ENCODE data around the gene ZCWPW2. TPM values are rescaled to one million over a fixed set of nuclear protein-coding genes. Genes with fewer than 3 reads are reported as not detected.

Gene ZCWPW2
- total and polyA plus RNA-seq, 9 donors: 1.3 to 2.2 (median 1.7) TPM

DNA sequence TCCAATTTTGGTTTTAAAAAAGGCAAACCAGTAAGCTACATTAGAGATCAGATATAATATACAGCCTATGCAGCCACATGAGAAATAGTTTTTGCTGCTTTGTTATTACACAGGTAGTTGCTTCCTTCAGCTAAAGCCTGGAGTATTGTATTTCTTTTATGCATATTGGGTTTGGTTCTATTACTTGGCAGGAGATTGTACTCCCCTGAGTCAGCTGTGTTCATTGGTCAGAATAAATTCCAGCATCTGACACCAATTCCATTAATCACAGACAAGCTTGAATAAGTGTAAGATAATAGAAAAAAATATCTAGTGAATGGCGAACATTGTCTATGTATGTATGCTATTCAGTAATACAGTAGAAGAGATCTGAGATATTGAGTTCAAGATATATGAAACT, 26.1 kb upstream of the ZCWPW2 start:
- Histone ChIP-seq H3K4me3 (ENCODE audit: low read length) (no peak overlapping the region), H3K27ac (ENCODE audit: low read length) (no peak overlapping the region), H3K4me1 (ENCODE audit: control insufficient read depth, insufficient read depth, low read length) (no peaks in the 10 kb centered on the region), H3K27me3 (ENCODE audit: control insufficient read depth, insufficient read depth, low read length) (no peaks in the 10 kb centered on the region), H3K9me3 (replicated peaks; ENCODE audit: control insufficient read depth, low read depth, low read length) (no peaks in the 10 kb centered on the region), H3K36me3 (ENCODE audit: control insufficient read depth, insufficient read depth, low read length) (peaks cover 12% of the 10 kb centered on the region)
- DNase-seq: no peak
- no CpG with 5 or more reads among the region's 1 CpG for WGBS (ENCODE audit: insufficient coverage)

DNA sequence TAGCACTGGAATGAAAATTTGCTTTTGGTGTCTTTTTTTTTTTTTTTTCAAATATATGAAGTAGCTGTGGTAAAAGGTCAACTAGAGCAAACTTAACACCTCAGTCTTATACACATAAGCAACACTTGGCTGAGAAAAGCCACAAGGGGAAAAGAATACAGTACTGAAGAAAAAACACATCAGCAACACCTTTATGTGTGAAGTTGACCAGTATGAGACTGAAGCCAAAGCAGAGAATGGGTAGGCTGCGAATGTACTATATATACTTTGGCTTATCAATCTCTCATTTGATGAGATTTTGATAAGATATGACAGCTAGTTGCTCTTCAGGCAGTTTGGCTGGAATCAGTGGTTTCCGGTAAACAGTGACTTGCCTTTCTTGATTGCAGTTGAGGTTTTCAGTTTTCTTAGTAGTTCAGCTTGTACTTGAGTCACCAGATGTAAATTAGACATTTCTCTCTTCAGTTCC, 22.0 kb upstream of the ZCWPW2 start:
- H3K9me3 ChIP-seq (replicated peaks; ENCODE audit: control insufficient read depth, low read depth, low read length): no peaks in the 10 kb centered on the region
- no peaks in the 10 kb centered on the region for H3K4me1 ChIP-seq (ENCODE audit: control insufficient read depth, insufficient read depth, low read length)
- no peak overlapping the region for H3K4me3 ChIP-seq (ENCODE audit: low read length)
- no peak overlapping the region for H3K27ac ChIP-seq (ENCODE audit: low read length)
- no peaks in the 10 kb centered on the region for H3K27me3 ChIP-seq (ENCODE audit: control insufficient read depth, insufficient read depth, low read length)
- peaks cover 10% of the 10 kb centered on the region for H3K36me3 ChIP-seq (ENCODE audit: control insufficient read depth, insufficient read depth, low read length)
- WGBS (ENCODE audit: insufficient coverage): no CpG with 5 or more reads among the region's 2 CpGs
- no peak for DNase-seq

DNA sequence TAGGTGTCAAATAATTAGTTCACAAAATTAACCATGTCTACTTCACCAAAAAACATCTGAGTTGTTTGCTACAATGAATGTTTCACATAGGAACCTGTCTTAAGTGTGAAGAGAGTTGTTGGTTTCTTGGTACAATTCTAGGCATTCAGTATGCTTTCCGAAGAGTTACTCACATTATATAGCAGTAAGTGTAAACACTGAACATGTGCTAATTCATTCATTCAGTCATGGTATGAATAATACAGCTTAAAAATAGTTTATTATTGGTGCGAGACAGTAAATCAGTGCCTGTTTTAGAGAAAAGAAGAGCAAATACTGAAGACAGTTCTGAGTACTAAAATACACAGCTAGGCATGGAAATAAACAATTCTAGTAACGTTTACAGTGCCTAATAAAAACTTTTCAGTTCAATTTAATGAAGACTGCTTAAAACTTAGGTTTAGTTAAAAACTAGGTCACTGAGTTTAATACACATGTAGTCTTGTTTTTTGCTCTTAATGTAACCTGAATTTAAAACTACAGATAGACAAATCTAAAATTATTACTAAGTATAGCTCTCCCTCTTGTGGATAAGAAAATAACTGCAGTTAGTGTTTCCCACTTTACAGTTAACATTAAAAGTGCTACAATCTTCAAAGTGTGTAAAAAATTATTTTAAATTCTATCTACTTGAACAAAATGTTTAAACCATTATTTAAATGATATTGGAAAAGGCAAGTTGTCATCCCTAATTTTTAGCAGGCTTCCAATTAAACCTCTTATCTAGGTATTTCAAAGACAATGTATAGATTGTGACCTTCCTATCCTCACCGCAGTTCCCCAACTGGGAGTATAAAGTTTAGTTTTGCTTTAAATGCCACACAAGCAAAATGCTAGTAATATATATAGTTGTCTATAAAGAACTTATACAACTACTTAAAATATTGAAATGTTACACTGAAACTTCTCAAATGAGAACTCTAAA, 20.1 kb upstream of the ZCWPW2 start:
- no peaks in the 10 kb centered on the region for H3K27me3 ChIP-seq (ENCODE audit: control insufficient read depth, insufficient read depth, low read length)
- no peak overlapping the region for H3K27ac ChIP-seq (ENCODE audit: low read length)
- peak; percentile 44 for DNase-seq
- WGBS (ENCODE audit: insufficient coverage): no CpG with 5 or more reads among the region's 4 CpGs
- H3K36me3 ChIP-seq (ENCODE audit: control insufficient read depth, insufficient read depth, low read length): peaks cover 10% of the 10 kb centered on the region
- no peaks in the 10 kb centered on the region for H3K9me3 ChIP-seq (replicated peaks; ENCODE audit: control insufficient read depth, low read depth, low read length)
- H3K4me1 ChIP-seq (ENCODE audit: control insufficient read depth, insufficient read depth, low read length): no peaks in the 10 kb centered on the region
- no peak overlapping the region for H3K4me3 ChIP-seq (ENCODE audit: low read length)

DNA sequence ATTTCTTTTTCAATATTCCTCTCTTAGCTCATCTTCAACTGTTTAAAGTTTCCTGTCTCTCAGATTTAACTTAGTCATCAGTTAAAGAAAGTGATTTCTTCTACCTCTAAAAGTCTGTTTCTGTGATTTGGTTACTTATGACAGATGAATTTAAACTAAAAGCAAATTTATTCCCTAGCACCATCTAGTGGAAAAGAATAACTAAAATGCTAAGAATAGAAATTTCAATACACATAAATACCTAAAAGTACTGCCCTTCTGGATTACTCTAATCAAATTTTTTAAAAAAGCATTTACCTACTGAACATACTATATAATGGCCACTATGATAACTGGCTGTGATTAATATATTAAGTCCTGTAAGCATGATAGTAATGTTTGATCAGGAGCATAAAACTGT, 14.0 kb upstream of the ZCWPW2 start:
- Histone ChIP-seq H3K9me3 (replicated peaks; ENCODE audit: control insufficient read depth, low read depth, low read length) (no peaks in the 10 kb centered on the region), H3K36me3 (ENCODE audit: control insufficient read depth, insufficient read depth, low read length) (peaks cover 9% of the 10 kb centered on the region), H3K27ac (ENCODE audit: low read length) (no peak overlapping the region), H3K4me1 (ENCODE audit: control insufficient read depth, insufficient read depth, low read length) (no peaks in the 10 kb centered on the region), H3K27me3 (ENCODE audit: control insufficient read depth, insufficient read depth, low read length) (no peaks in the 10 kb centered on the region), H3K4me3 (ENCODE audit: low read length) (no peak overlapping the region)
- DNase-seq: no peak

DNA sequence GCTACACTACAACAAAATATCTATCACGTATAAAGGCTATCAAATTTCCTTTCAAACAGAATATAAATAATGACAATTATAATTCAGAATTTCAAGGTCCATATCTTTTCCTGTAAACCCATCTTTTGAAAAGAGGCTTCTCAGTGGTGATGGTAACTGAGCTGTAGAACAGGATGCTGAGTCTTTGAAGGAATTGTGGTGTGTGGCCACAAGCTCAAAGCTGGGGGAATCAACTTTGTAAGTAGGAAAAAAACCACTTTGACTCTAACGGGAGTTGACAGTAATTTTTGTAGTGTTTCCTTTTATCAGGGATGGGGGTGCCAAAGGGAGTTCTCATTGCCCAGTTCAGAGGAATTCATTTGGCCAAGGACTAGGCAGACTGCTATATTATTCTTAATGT, 13.3 kb upstream of the ZCWPW2 start:
- Histone ChIP-seq H3K27ac (ENCODE audit: low read length) (no peak overlapping the region), H3K9me3 (replicated peaks; ENCODE audit: control insufficient read depth, low read depth, low read length) (no peaks in the 10 kb centered on the region), H3K27me3 (ENCODE audit: control insufficient read depth, insufficient read depth, low read length) (no peaks in the 10 kb centered on the region), H3K36me3 (ENCODE audit: control insufficient read depth, insufficient read depth, low read length) (peaks cover 9% of the 10 kb centered on the region), H3K4me1 (ENCODE audit: control insufficient read depth, insufficient read depth, low read length) (no peaks in the 10 kb centered on the region), H3K4me3 (ENCODE audit: low read length) (no peak overlapping the region)
- no peak for DNase-seq
- no CpG with 5 or more reads among the region's 2 CpGs for WGBS (ENCODE audit: insufficient coverage)

DNA sequence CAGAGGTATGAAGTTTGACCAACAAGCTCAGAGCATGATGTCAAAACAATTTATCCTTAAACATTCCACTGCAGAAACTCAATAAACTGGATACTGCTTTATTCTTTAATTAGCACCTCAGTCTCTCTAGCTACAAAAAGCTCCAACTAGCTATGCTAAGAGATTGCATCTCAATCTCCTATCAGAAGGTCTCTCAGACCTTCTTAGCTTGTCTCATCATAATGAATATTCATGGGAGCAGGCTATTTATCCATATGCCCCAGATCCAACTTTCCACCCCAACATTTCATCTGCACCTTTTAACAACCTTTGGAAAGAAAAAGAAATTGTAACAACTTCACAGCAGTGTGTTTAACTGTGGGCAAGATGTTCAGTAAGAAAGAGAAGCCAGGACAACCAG, 11.3 kb upstream of the ZCWPW2 start:
- Histone ChIP-seq H3K27ac (ENCODE audit: low read length) (no peak overlapping the region), H3K36me3 (ENCODE audit: control insufficient read depth, insufficient read depth, low read length) (peaks cover 9% of the 10 kb centered on the region)

DNA sequence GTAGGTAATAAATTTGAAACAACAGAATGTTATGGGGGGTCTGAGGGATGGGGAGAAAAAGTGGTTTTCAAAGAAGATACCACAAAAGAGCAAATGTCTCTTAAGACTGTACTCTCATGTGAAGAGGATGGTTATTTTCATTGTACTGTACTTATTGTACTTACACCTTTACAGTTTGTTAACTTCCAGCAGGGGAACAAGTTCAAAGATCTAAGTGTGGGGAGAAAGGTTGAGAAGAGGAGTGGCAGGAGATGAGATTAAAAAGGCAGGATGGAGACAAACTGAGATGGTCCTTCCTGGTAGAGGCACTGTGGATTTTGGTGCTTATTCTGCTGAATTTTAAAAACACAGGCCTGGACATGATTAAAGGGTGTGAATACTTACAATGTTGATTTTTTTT, 5.4 kb upstream of the ZCWPW2 start:
- Histone ChIP-seq H3K27ac (ENCODE audit: low read length) (no peak overlapping the region), H3K4me3 (ENCODE audit: low read length) (no peak overlapping the region), H3K36me3 (ENCODE audit: control insufficient read depth, insufficient read depth, low read length) (peaks cover 2% of the 10 kb centered on the region), H3K4me1 (ENCODE audit: control insufficient read depth, insufficient read depth, low read length) (peaks cover 4% of the 10 kb centered on the region), H3K27me3 (ENCODE audit: control insufficient read depth, insufficient read depth, low read length) (no peaks in the 10 kb centered on the region), H3K9me3 (replicated peaks; ENCODE audit: control insufficient read depth, low read depth, low read length) (no peaks in the 10 kb centered on the region)
- no peak for DNase-seq

More for the DNA sequence above, 11.3 kb upstream of the ZCWPW2 start:
- Histone ChIP-seq H3K4me1 (ENCODE audit: control insufficient read depth, insufficient read depth, low read length) (no peaks in the 10 kb centered on the region), H3K9me3 (replicated peaks; ENCODE audit: control insufficient read depth, low read depth, low read length) (no peaks in the 10 kb centered on the region), H3K4me3 (ENCODE audit: low read length) (no peak overlapping the region), H3K27me3 (ENCODE audit: control insufficient read depth, insufficient read depth, low read length) (no peaks in the 10 kb centered on the region)
- no peak for DNase-seq

DNA sequence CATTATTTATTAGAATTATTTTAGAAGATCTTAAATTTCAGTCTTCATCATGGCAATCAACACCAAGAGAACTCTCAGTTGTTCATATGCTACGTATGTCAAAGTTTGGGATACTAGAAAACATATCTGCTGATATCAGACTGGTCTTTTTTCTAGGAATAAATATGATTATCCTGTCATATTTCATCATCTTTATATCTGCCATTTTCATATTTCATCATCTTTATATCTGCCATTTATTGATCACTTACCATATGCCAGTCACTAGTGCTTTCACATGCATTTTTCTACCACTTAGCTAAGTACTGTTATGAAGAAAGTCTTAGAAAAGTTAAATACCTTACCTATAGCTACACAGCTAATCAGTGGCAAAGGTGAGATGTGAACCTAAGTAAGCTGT, 2.8 kb upstream of the ZCWPW2 start:
- Histone ChIP-seq H3K27me3 (ENCODE audit: control insufficient read depth, insufficient read depth, low read length) (no peaks in the 10 kb centered on the region), H3K4me1 (ENCODE audit: control insufficient read depth, insufficient read depth, low read length) (peaks cover 6% of the 10 kb centered on the region), H3K27ac (ENCODE audit: low read length) (no peak overlapping the region), H3K9me3 (replicated peaks; ENCODE audit: control insufficient read depth, low read depth, low read length) (no peaks in the 10 kb centered on the region), H3K4me3 (ENCODE audit: low read length) (no peak overlapping the region), H3K36me3 (ENCODE audit: control insufficient read depth, insufficient read depth, low read length) (no peaks in the 10 kb centered on the region)
- WGBS (ENCODE audit: insufficient coverage): no CpG with 5 or more reads among the region's 1 CpG
- no peak for DNase-seq

DNA sequence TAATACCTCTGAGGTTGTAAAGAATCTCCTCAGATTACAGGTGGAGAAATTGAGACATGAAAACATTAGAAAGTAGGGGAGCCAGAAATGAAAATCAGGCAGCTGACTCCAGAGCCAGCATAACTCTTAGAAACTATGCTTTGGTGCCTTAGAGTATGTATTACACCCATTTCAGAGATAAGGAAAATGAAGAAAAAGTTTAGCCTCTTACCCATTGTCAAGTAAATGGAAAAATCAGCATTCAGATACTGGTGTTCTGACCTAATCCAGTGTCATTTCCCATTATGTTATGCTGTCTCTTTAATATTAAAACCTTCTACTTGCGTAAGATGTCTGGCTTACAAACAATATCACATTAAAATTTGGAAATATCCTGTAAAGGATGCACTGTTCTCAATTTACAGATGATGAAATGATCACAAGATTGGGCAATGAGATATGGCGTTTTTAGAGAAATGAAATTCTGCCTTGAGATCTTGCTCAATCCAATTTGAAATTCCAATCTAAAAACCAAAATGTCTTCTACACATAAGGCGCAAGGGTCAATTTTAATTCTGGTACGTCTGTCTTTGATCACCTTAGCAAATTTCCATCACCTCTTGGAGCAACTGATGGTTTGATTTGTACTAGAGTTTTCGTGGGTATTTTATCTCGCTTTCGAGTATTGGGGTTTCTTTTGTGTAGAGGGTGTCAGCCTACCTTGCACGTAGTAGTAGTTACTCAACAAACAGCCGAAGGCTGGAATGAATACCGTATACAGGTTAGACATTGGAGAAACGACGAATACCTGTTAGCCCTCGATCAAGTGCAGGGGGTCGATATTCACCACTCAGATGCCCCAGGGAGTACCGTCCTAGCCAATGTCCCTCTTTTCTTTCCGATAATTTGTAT, 902 bp upstream of the ZCWPW2 start:
- peak; percentile 61 for DNase-seq
- Histone ChIP-seq H3K27me3 (ENCODE audit: control insufficient read depth, insufficient read depth, low read length) (no peaks in the 10 kb centered on the region), H3K9me3 (replicated peaks; ENCODE audit: control insufficient read depth, low read depth, low read length) (peaks cover 10% of the 10 kb centered on the region), H3K27ac (ENCODE audit: low read length) (peak overlapping the region; percentile 99), H3K4me1 (ENCODE audit: control insufficient read depth, insufficient read depth, low read length) (peaks cover 6% of the 10 kb centered on the region), H3K4me3 (ENCODE audit: low read length) (peak overlapping the region; percentile 86), H3K36me3 (ENCODE audit: control insufficient read depth, insufficient read depth, low read length) (no peaks in the 10 kb centered on the region)
- 17% methylated on average over 7 of the region's 16 CpGs for WGBS (ENCODE audit: insufficient coverage)

DNA sequence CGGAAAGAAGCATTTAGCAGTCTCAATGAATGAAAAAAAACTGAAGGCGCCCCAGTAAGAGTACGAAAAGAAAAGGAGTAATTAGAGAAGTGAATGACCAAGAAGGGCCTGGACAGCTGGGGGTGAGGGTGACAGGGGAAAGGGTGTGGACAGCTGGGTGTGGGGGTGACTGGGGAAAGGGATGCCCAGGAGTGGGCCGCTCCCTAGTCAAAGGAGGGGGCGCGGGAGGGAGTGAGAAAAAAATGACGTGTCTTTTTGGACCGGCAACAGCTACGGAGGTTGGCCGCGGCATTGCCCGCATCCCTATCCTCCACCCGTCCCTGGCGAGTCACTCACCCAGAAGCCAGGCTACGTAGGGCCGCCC, 274 bp upstream of the ZCWPW2 start:
- H3K9me3 ChIP-seq (replicated peaks; ENCODE audit: control insufficient read depth, low read depth, low read length): peaks cover 14% of the 10 kb centered on the region
- no peak for DNase-seq
- peaks cover 6% of the 10 kb centered on the region for H3K4me1 ChIP-seq (ENCODE audit: control insufficient read depth, insufficient read depth, low read length)
- H3K4me3 ChIP-seq (ENCODE audit: low read length): peak overlapping the region; percentile 86
- H3K27ac ChIP-seq (ENCODE audit: low read length): peak overlapping the region; percentile 99
- WGBS (ENCODE audit: insufficient coverage): under 1% methylated on average over 15 of the region's 16 CpGs
- H3K36me3 ChIP-seq (ENCODE audit: control insufficient read depth, insufficient read depth, low read length): peaks cover 3% of the 10 kb centered on the region
- no peaks in the 10 kb centered on the region for H3K27me3 ChIP-seq (ENCODE audit: control insufficient read depth, insufficient read depth, low read length)
